Measurements from ENCODE around the gene KAZN.

The KAZN gene

GRCh38 chr1:15155191-15155590, 556.7 kb downstream of the KAZN start:
- H4K20me1 ChIP-seq (ENCODE audit: control insufficient read depth, insufficient read depth, low read depth, low read length), result no peaks in the 10 kb centered on the region
- no peak overlapping the region for H3K4me2 ChIP-seq (ENCODE audit: low read length)
- no peak overlapping the region for H3K27ac ChIP-seq (ENCODE audit: low read depth, low read length)
- H3K4me3 ChIP-seq (ENCODE audit: low read length), result no peak overlapping the region
- TF ChIP-seq EZH2phosphoT487 (IDR thresholded peaks at IDR 0.05; ENCODE audit: borderline replicate concordance, low read length), result no peak
- TF ChIP-seq CTCF (IDR thresholded peaks at IDR 0.05; ENCODE audit: low read depth, low read length, poor library complexity, severe bottlenecking), result no peak
- no peaks in the 10 kb centered on the region for H3F3A ChIP-seq (ENCODE audit: control insufficient read depth, insufficient read depth)
- H3K27me3 ChIP-seq (ENCODE audit: control insufficient read depth, low read length), result peaks cover 5% of the 10 kb centered on the region
- H3K9me2 ChIP-seq (replicated peaks; ENCODE audit: control insufficient read depth, low read length), result no peaks in the 10 kb centered on the region
- no peaks in the 10 kb centered on the region for H3K4me1 ChIP-seq (ENCODE audit: control insufficient read depth, low read length)
- no peaks in the 10 kb centered on the region for H3K36me3 ChIP-seq (ENCODE audit: control insufficient read depth, low read length)
- H3K9me3 ChIP-seq (ENCODE audit: control insufficient read depth, insufficient read depth, low read length), result no peaks in the 10 kb centered on the region
- H3K79me2 ChIP-seq (ENCODE audit: control insufficient read depth, low read length), result no peaks in the 10 kb centered on the region

- Histone ChIP-seq H3K9me2 (replicated peaks; ENCODE audit: control insufficient read depth, low read length) (no peaks in the 10 kb centered on the region), H3K4me3 (ENCODE audit: low read length) (no peak overlapping the region), H3K36me3 (ENCODE audit: control insufficient read depth, low read length) (no peaks in the 10 kb centered on the region), H3K27me3 (ENCODE audit: control insufficient read depth, low read length) (peaks cover 5% of the 10 kb centered on the region), H3K27ac (ENCODE audit: low read depth, low read length) (no peak overlapping the region), H4K20me1 (ENCODE audit: control insufficient read depth, insufficient read depth, low read depth, low read length) (no peaks in the 10 kb centered on the region), H3K4me1 (ENCODE audit: control insufficient read depth, low read length) (no peaks in the 10 kb centered on the region), H3F3A (ENCODE audit: control insufficient read depth, insufficient read depth) (no peaks in the 10 kb centered on the region), H3K79me2 (ENCODE audit: control insufficient read depth, low read length) (no peaks in the 10 kb centered on the region), H3K9me3 (ENCODE audit: control insufficient read depth, insufficient read depth, low read length) (no peaks in the 10 kb centered on the region), H3K4me2 (ENCODE audit: low read length) (no peak overlapping the region)
- TF ChIP-seq CTCF (IDR thresholded peaks at IDR 0.05; ENCODE audit: low read depth, low read length, poor library complexity, severe bottlenecking), result no peak
- TF ChIP-seq EZH2phosphoT487 (IDR thresholded peaks at IDR 0.05; ENCODE audit: borderline replicate concordance, low read length), result no peak
Measured at GRCh38 chr1:15155888-15156741, 557.6 kb downstream of the KAZN start.

GRCh38 chr1:15156807-15157380, 558.4 kb downstream of the KAZN start:
- no peaks in the 10 kb centered on the region for H4K20me1 ChIP-seq (ENCODE audit: control insufficient read depth, insufficient read depth, low read depth, low read length)
- peaks cover 4% of the 10 kb centered on the region for H3K27me3 ChIP-seq (ENCODE audit: control insufficient read depth, low read length)
- H3K4me3 ChIP-seq (ENCODE audit: low read length), result no peak overlapping the region
- no peak for TF ChIP-seq EZH2phosphoT487 (IDR thresholded peaks at IDR 0.05; ENCODE audit: borderline replicate concordance, low read length)
- TF ChIP-seq CTCF (IDR thresholded peaks at IDR 0.05; ENCODE audit: low read depth, low read length, poor library complexity, severe bottlenecking), result no peak
- no peaks in the 10 kb centered on the region for H3K79me2 ChIP-seq (ENCODE audit: control insufficient read depth, low read length)
- H3K4me1 ChIP-seq (ENCODE audit: control insufficient read depth, low read length), result no peaks in the 10 kb centered on the region
- H3K36me3 ChIP-seq (ENCODE audit: control insufficient read depth, low read length), result no peaks in the 10 kb centered on the region
- H3K9me3 ChIP-seq (ENCODE audit: control insufficient read depth, insufficient read depth, low read length), result no peaks in the 10 kb centered on the region
- H3F3A ChIP-seq (ENCODE audit: control insufficient read depth, insufficient read depth), result no peaks in the 10 kb centered on the region
- H3K9me2 ChIP-seq (replicated peaks; ENCODE audit: control insufficient read depth, low read length), result no peaks in the 10 kb centered on the region
- H3K4me2 ChIP-seq (ENCODE audit: low read length), result no peak overlapping the region
- H3K27ac ChIP-seq (ENCODE audit: low read depth, low read length), result no peak overlapping the region
